EH (cell line): Measurements from ENCODE around the gene KLF11.

ENCODE experiments used
- DNase-seq: peaks from one replicate; pipeline ENCODE4 v3.0.0-alpha.2; 2015; ENCODE audit warnings: low read depth

The KLF11 gene

GRCh38 chr2:10043256-10043905 lies at the start of gene KLF11:
TSS of gene KLF11 (plus strand) at chr2:10043550. CDS start at chr2:10043717, 167 bp downstream.
- DNase-seq = peak; percentile 91

- no peak for DNase-seq
Observed at GRCh38 chr2:9994462-9994861, 48.9 kb upstream of the KLF11 start.

- DNase-seq = no peak
Observed at GRCh38 chr2:9995059-9995458, 48.3 kb upstream of the KLF11 start.

GRCh38 chr2:9996321-9996720 lies 47.0 kb upstream of the KLF11 start:
- DNase-seq = no peak

GRCh38 chr2:9997936-9998335 lies 45.4 kb upstream of the KLF11 start:
- DNase-seq = no peak

GRCh38 chr2:9998916-9999654 lies 44.3 kb upstream of the KLF11 start:
- DNase-seq = no peak

- no peak for DNase-seq
Observed at GRCh38 chr2:9999693-10000092, 43.7 kb upstream of the KLF11 start.

GRCh38 chr2:10000541-10000940 lies 42.8 kb upstream of the KLF11 start:
- no peak for DNase-seq

- DNase-seq = no peak
Observed at GRCh38 chr2:10001586-10001985, 41.8 kb upstream of the KLF11 start.

- DNase-seq = no peak
Observed at GRCh38 chr2:10002109-10002508, 41.2 kb upstream of the KLF11 start.

GRCh38 chr2:10002681-10003080 lies 40.7 kb upstream of the KLF11 start:
- no peak for DNase-seq

GRCh38 chr2:10003206-10004125 lies 39.9 kb upstream of the KLF11 start:
- no peak for DNase-seq

- no peak for DNase-seq
Observed at GRCh38 chr2:10004401-10004800, 38.9 kb upstream of the KLF11 start.

- DNase-seq = no peak
Observed at GRCh38 chr2:10004836-10005235, 38.5 kb upstream of the KLF11 start.

GRCh38 chr2:10005461-10006235 lies 37.7 kb upstream of the KLF11 start:
- no peak for DNase-seq

GRCh38 chr2:10006236-10007161 lies 36.9 kb upstream of the KLF11 start:
- DNase-seq = peak; percentile 36

GRCh38 chr2:10007435-10007834 lies 35.9 kb upstream of the KLF11 start:
- peak; percentile 38 for DNase-seq

GRCh38 chr2:10007921-10008808 lies 35.2 kb upstream of the KLF11 start:
- no peak for DNase-seq

- no peak for DNase-seq
Observed at GRCh38 chr2:10008809-10009176, 34.6 kb upstream of the KLF11 start.
